IMR-90 (cell line): ENCODE data around the gene CD248. TPM values are rescaled to one million over a fixed set of nuclear protein-coding genes. Genes with fewer than 3 reads are reported as not detected.
"Not testable (repeated sequence)": the region's sequence is repeated elsewhere in the genome, so short reads cannot be mapped to it uniquely, and the experiment has no call there.

Experiments used
- ATAC-seq: fragments of 200-7000 bp; cut with Tn5 transposase; 2 replicates; pipeline ENCODE4 v1.9.1; 2020; ENCODE audit warnings: low read depth, mild to moderate bottlenecking, moderate library complexity
- BruUV-seq: library from RNA; stranded (reverse); fragments of 400-500 nt; replicated peaks from 2 replicates; lab custom pipeline; 2021; lab: Mats Ljungman, UMichigan
- CTCF ChIA-PET: fragments of 300-600 bp; formaldehyde crosslinking; extraction: SDS; loops from one replicate; lab custom pipeline; 2021; ENCODE audit warnings: antibody characterized with exemption; lab: Yijun Ruan, JAX
- POLR2A ChIA-PET: fragments of 300-600 bp; sonication (Branson Sonifier 250); formaldehyde crosslinking; loops from one replicate; lab custom pipeline; 2022; ENCODE audit warnings: antibody characterized with exemption; ENCODE audit not compliant: unreplicated experiment; lab: Charles Lee
- DNase-seq: peaks from one replicate; pipeline ENCODE4 v3.0.0; 2013
- H2AFZ ChIP-seq: replicated peaks from 2 replicates; pipeline ENCODE3; 2013; ENCODE audit warnings: low read length, mild to moderate bottlenecking; ENCODE audit not compliant: poor library complexity
- H2AK5ac ChIP-seq: 2 replicates; pipeline ENCODE4 v1.6.1; 2013; ENCODE audit warnings: low read depth, low read length, inconsistent platforms
- H2AK9ac ChIP-seq: replicated peaks from 2 replicates; pipeline ENCODE3; 2013; ENCODE audit warnings: mild to moderate bottlenecking, low read depth, low read length, moderate library complexity; ENCODE audit not compliant: poor library complexity
- H2BK120ac ChIP-seq: 2 replicates; pipeline ENCODE4 v1.6.1; 2013; ENCODE audit warnings: low read depth, low read length, inconsistent platforms
- H2BK15ac ChIP-seq: 3 replicates; pipeline ENCODE4 v1.6.1; 2013; ENCODE audit warnings: low read depth, low read length, inconsistent platforms
- H2BK20ac ChIP-seq: 2 replicates; pipeline ENCODE4 v1.6.1; 2013; ENCODE audit warnings: low read depth, mild to moderate bottlenecking, inconsistent platforms, low read length, moderate library complexity
- H2BK5ac ChIP-seq: 2 replicates; pipeline ENCODE4 v1.6.1; 2013; ENCODE audit warnings: mild to moderate bottlenecking, low read depth, low read length, inconsistent platforms; ENCODE audit not compliant: poor library complexity, severe bottlenecking
- H3K14ac ChIP-seq: replicated peaks from 2 replicates; pipeline ENCODE4 v1.6.1; 2013; ENCODE audit warnings: low read depth, low read length, inconsistent platforms
- H3K18ac ChIP-seq: 2 replicates; pipeline ENCODE4 v1.6.1; 2013; ENCODE audit warnings: low read depth, low read length, control low read depth
- H3K23ac ChIP-seq: 2 replicates; pipeline ENCODE4 v1.6.1; 2013; ENCODE audit warnings: low read depth, low read length, inconsistent platforms
- H3K27ac ChIP-seq: 2 replicates; pipeline ENCODE4 v1.5.1; 2013; ENCODE audit warnings: mild to moderate bottlenecking, control low read depth, low read length; ENCODE audit not compliant: insufficient read depth
- H3K27me3 ChIP-seq: 2 replicates; pipeline ENCODE4 v1.6.1; 2013; ENCODE audit warnings: low read length; ENCODE audit not compliant: control insufficient read depth, insufficient read depth
- H3K36me3 ChIP-seq: 2 replicates; pipeline ENCODE4 v1.6.1; 2013; ENCODE audit warnings: low read length, mixed read lengths; ENCODE audit not compliant: control insufficient read depth, insufficient read depth
- H3K4ac ChIP-seq: 2 replicates; pipeline ENCODE4 v1.6.1; 2013; ENCODE audit warnings: low read depth, low read length, inconsistent platforms
- H3K4me1 ChIP-seq: 2 replicates; pipeline ENCODE4 v1.6.1; 2013; ENCODE audit warnings: low read length, mixed read lengths; ENCODE audit not compliant: control insufficient read depth, insufficient read depth
- H3K4me2 ChIP-seq: 2 replicates; pipeline ENCODE4 v1.6.1; 2013; ENCODE audit warnings: low read depth, mild to moderate bottlenecking, control low read depth, low read length, moderate library complexity
- H3K4me3 ChIP-seq: 2 replicates; pipeline ENCODE4 v1.5.1; 2013; ENCODE audit warnings: low read depth, mild to moderate bottlenecking, control low read depth, low read length, moderate library complexity; ENCODE audit not compliant: insufficient read depth
- H3K56ac ChIP-seq: 2 replicates; pipeline ENCODE4 v1.6.1; 2013; ENCODE audit warnings: low read length, inconsistent platforms; ENCODE audit not compliant: insufficient read depth; ENCODE audit errors: extremely low read depth
- H3K79me1 ChIP-seq, 2 experiments: 2 replicates each; pipeline ENCODE4 v1.6.1; 2013; ENCODE audit warnings: low read length in 2 of 2, inconsistent platforms in 1 of 2, low read depth in 1 of 2
- H3K9ac ChIP-seq: 2 replicates; pipeline ENCODE4 v1.6.1; 2013; ENCODE audit warnings: low read depth, low read length, control low read depth
- H3K9me1 ChIP-seq: 2 replicates; pipeline ENCODE4 v1.6.1; 2013; ENCODE audit warnings: low read length, inconsistent platforms; ENCODE audit not compliant: insufficient read depth
- H3K9me3 ChIP-seq: 2 replicates; pipeline ENCODE4 v1.6.1; 2013; ENCODE audit warnings: low read length; ENCODE audit not compliant: control insufficient read depth, insufficient read depth
- H4K20me1 ChIP-seq: 2 replicates; pipeline ENCODE4 v1.6.1; 2013; ENCODE audit warnings: low read length, inconsistent platforms; ENCODE audit not compliant: insufficient read depth
- H4K5ac ChIP-seq: 2 replicates; pipeline ENCODE4 v1.6.1; 2013; ENCODE audit warnings: mild to moderate bottlenecking, low read depth, low read length, control low read depth
- H4K8ac ChIP-seq, 2 experiments: 2 replicates each; pipeline ENCODE4 v1.6.1; 2013; ENCODE audit warnings: low read depth in 2 of 2, low read length in 2 of 2, control low read depth in 1 of 2, inconsistent platforms in 1 of 2
- H4K91ac ChIP-seq: 2 replicates; pipeline ENCODE4 v1.6.1; 2013; ENCODE audit warnings: low read depth, low read length, inconsistent platforms; ENCODE audit not compliant: insufficient read depth
- BHLHE40 ChIP-seq: fragments of 150-350 bp; IDR thresholded peaks from 2 replicates; pipeline ENCODE4 v1.6.1; 2016; ENCODE audit warnings: mild to moderate bottlenecking, low read depth, low read length
- RCOR1 ChIP-seq: IDR thresholded peaks from 2 replicates; pipeline ENCODE4 v1.6.1; 2012; ENCODE audit warnings: mild to moderate bottlenecking, low read length, improper control_type of control experiment; ENCODE audit not compliant: insufficient replicate concordance
- WGBS, 2 experiments: methylation state at CpG; one replicate each; pipeline versions ENCODE4 v1.1.5 to v1.1.7; 2013; ENCODE audit warnings: missing lambda C conversion rate in 2 of 2; ENCODE audit not compliant: insufficient read length in 1 of 2; ENCODE audit errors: extremely low coverage in 2 of 2; 5-methylcytosine and 5-hydroxymethylcytosine counted together
- dilution Hi-C: fragments of 300-500 bp; cut with HindIII; formaldehyde crosslinking; loops from one replicate; pipeline ENCODE4 v1.14.3; 2018; ENCODE audit warnings: low sequenced_read_pairs; ENCODE audit not compliant: unreplicated experiment
- in situ Hi-C: fragments of 300-500 bp; cut with MboI; formaldehyde crosslinking; loops from 3 replicates; pipeline ENCODE4 v1.14.3; 2019; ENCODE audit warnings: low sequenced_read_pairs, inconsistent platforms, mixed read lengths
- intact Hi-C: fragments of 100-400 bp; cut with micrococcal nuclease; formaldehyde crosslinking; loops from 2 replicates; pipeline ENCODE4 v1.10.0; 2022
- polyA plus RNA-seq, 3 experiments: library from polyadenylated mRNA; depleted of rRNA; stranded (reverse); fragments of >200 nt; gene quantifications; 2 replicates each; pipeline ENCODE4 v1.2.3, GENCODE V29; 2012; ENCODE audit warnings: low replicate concordance in 1 of 3
- total RNA-seq: library from RNA; depleted of rRNA; stranded (reverse); fragments of >200 nt; gene quantifications from 2 replicates; pipeline ENCODE4 v1.2.3, GENCODE V29; 2012
- TF ChIP-seq, protein P1 (sequence below): fragments of 150-350 bp; IDR thresholded peaks from 2 replicates; pipeline ENCODE4 v1.6.1; 2016; ENCODE audit warnings: low read depth, mild to moderate bottlenecking, low read length, moderate library complexity, borderline replicate concordance

CD248 gene
- total and polyA plus RNA-seq, 2 of the 4 experiments (the other 2 are of a cell fraction), result 19.5 to 223 TPM

DNA sequence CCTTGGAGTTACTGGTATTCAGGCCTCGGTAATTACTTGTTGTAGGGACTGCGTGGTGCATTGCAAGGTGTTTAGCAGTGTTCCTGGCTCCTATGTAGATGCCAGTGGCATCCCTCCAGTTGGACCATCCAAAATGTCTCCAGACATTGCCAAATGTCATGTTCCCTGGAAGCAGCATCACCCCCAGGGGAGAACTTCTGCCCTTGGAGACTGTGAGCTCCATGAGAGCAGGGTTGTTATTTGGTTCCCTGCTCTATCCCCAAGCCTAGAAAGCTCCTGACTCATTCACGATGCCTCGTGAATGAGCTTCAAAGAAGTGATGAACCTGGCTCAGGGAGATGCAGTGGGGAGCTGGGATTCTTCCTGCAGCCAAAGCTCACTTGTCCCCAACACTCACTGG lies 4.8 kb upstream of the CD248 start:
- Histone ChIP-seq H3K4me1 (peaks cover 42% of the 10 kb centered on the region), H3K14ac (no peak overlapping the region), H4K8ac (no peak overlapping the region), H3K27me3 (no peaks in the 10 kb centered on the region), H4K20me1 (peaks cover 2% of the 10 kb centered on the region), H2AFZ (no peak overlapping the region), H3K27ac (no peak overlapping the region), H3K18ac (no peak overlapping the region), H3K9me1 (peaks cover 30% of the 10 kb centered on the region), H2AK9ac (no peak overlapping the region), H4K91ac (no peak overlapping the region), H2BK120ac (no peak overlapping the region), H4K5ac (no peak overlapping the region), H3K79me1 (peaks cover 0 to 27% of the 10 kb centered on the region in 2 experiments; a peak in 2 of 4 replicates), H3K9ac (no peak overlapping the region), H3K23ac (no peak overlapping the region), H2BK5ac (no peak overlapping the region), H3K56ac (no peak overlapping the region), H3K36me3 (no peaks in the 10 kb centered on the region), H3K4me3 (no peak overlapping the region), H2BK20ac (0 out of 2 replicates have a peak overlapping the region, but pooled peaks have one; percentile 1), H3K4ac (no peak overlapping the region), H3K9me3 (no peaks in the 10 kb centered on the region), H2BK15ac (no peak overlapping the region), H3K4me2 (no peak overlapping the region), H2AK5ac (no peak overlapping the region)
- POLR2A ChIA-PET, result interaction anchor here (1.2 kb wide), 1 partner anchor 9 kb away, joined by 4 read pairs; no protein-coding TSS in a partner anchor
- TF ChIP-seq BHLHE40 (no peak), RCOR1 (no peak)
- TF ChIP-seq, protein P1, sequence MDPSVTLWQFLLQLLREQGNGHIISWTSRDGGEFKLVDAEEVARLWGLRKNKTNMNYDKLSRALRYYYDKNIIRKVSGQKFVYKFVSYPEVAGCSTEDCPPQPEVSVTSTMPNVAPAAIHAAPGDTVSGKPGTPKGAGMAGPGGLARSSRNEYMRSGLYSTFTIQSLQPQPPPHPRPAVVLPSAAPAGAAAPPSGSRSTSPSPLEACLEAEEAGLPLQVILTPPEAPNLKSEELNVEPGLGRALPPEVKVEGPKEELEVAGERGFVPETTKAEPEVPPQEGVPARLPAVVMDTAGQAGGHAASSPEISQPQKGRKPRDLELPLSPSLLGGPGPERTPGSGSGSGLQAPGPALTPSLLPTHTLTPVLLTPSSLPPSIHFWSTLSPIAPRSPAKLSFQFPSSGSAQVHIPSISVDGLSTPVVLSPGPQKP, result no peak
- DNase-seq, result no peak
- dilution Hi-C loops, result no loop called here
- CTCF ChIA-PET, result interaction anchor here (1.6 kb wide), 1 partner anchor 10 kb away, joined by 5 read pairs; no protein-coding TSS in a partner anchor
- intact Hi-C loops, result no loop called here
- ATAC-seq, result no peak
- WGBS, 2 experiments, result 80% methylated on average over 2 of the region's 4 CpGs; no CpG with 5 or more reads in 1 of the 2 experiments
- no TSS peak for BruUV-seq
- in situ Hi-C loops, result no loop called here

DNA sequence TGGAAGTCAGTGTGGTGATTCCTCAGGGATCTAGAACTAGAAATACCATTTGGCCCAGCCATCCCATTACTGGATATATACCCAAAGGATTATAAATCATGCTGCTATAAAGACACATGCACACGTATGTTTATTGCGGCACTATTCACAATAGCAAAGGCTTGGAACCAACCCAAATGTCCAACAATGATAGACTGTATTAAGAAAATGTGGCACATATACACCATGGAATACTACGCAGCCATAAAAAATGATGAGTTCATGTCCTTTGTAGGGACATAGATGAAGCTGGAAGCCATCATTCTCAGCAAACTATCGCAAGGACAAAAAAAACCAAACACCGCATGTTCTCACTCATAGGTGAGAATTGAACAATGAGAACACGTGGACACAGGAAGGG lies 3.9 kb upstream of the CD248 start:
- H3K4me2 ChIP-seq, DNase-seq, intact Hi-C loops, BruUV-seq, dilution Hi-C loops, H3K27me3 ChIP-seq, H3K23ac ChIP-seq, H2AK5ac ChIP-seq, H3K56ac ChIP-seq, H2BK20ac ChIP-seq, H4K5ac ChIP-seq, H3K9me3 ChIP-seq, H2BK5ac ChIP-seq, H4K91ac ChIP-seq, POLR2A ChIA-PET, H3K18ac ChIP-seq, H3K4ac ChIP-seq, H3K4me3 ChIP-seq, H4K8ac ChIP-seq, H3K14ac ChIP-seq, H3K36me3 ChIP-seq, in situ Hi-C loops, ATAC-seq, H2BK120ac ChIP-seq, H2BK15ac ChIP-seq, H3K9ac ChIP-seq, H3K27ac ChIP-seq, H2AFZ ChIP-seq, CTCF ChIA-PET, H2AK9ac ChIP-seq: not testable (repeated sequence)
- WGBS, 2 experiments, result no CpG with 5 or more reads among the region's 6 CpGs
- peaks cover 11% of the 10 kb centered on the region for H4K20me1 ChIP-seq
- peaks cover 36% of the 10 kb centered on the region for H3K4me1 ChIP-seq
- H3K79me1 ChIP-seq, result peaks cover 0 to 28% of the 10 kb centered on the region in 2 experiments; a peak in 2 of 4 replicates
- H3K9me1 ChIP-seq, result peaks cover 26% of the 10 kb centered on the region
